Upper lobe of left lung (tissue), 6 donors: ENCODE measurements around the gene EFNA5. TPM values are rescaled to one million over a fixed set of nuclear protein-coding genes. Genes with fewer than 3 reads are reported as not detected.

Experiments used
- ATAC-seq, 2 donors: fragments of 200-7000 bp; cut with Tn5 transposase; one replicate each; pipeline ENCODE4 v1.9.1; 2022; ENCODE audit warnings: mild to moderate bottlenecking in 2 of 2, moderate library complexity in 2 of 2; ENCODE audit not compliant: low FRiP score in 2 of 2
- DNase-seq, 2 donors: peaks; one replicate each; pipeline ENCODE4 v3.0.0-alpha.2; 2019 to 2020
- H3K27ac ChIP-seq, 4 donors: fragments of 200-600 bp; sonication (generic); one replicate each; pipeline ENCODE4 v1.5.1; 2016 to 2019
- H3K27me3 ChIP-seq, 4 donors: fragments of 200-600 bp; sonication (generic); one replicate each; pipeline ENCODE4 v1.5.1; 2017 to 2019
- H3K36me3 ChIP-seq, 4 donors: fragments of 200-600 bp; sonication (generic); one replicate each; pipeline ENCODE4 v1.5.1; 2016 to 2019
- H3K4me1 ChIP-seq, 4 donors: fragments of 200-600 bp; sonication (generic); one replicate each; pipeline ENCODE4 v1.5.1; 2018 to 2019
- H3K4me3 ChIP-seq, 4 donors: fragments of 200-600 bp; sonication (generic); one replicate each; pipeline ENCODE4 v1.5.1; 2017 to 2019; ENCODE audit warnings: mild to moderate bottlenecking in 2 of 4, moderate library complexity in 1 of 4
- H3K9me3 ChIP-seq, 4 donors: fragments of 200-600 bp; sonication (generic); one replicate each; pipeline ENCODE4 v1.5.1; 2018 to 2019
- EP300 ChIP-seq, 4 donors: sonication (generic); formaldehyde crosslinking; IDR thresholded peaks; one replicate each; pipeline ENCODE4 v1.5.1; 2017; ENCODE audit warnings: antibody characterized with exemption in 4 of 4, control low read depth in 2 of 4
- POLR2A ChIP-seq, 4 donors: fragments of 450-650 bp; IDR thresholded peaks; one replicate each; pipeline ENCODE4 v1.5.1; 2016 to 2017; ENCODE audit warnings: antibody characterized with exemption in 4 of 4, mild to moderate bottlenecking in 2 of 4
- POLR2AphosphoS5 ChIP-seq, 2 donors: sonication (generic); formaldehyde crosslinking; IDR thresholded peaks; one replicate each; pipeline ENCODE4 v1.5.1; 2017; ENCODE audit warnings: antibody characterized with exemption in 2 of 2
- WGBS, 2 donors: methylation state at CpG; one replicate each; pipeline ENCODE4 v1.1.5; 2017 to 2018; 5-methylcytosine and 5-hydroxymethylcytosine counted together
- total RNA-seq, 6 donors: library from RNA; depleted of rRNA in 4 of 6; stranded (reverse); fragments of >200 nt in 4 of 6; gene quantifications; one replicate each; pipeline versions ENCODE4 v1.1.0 to v1.2.1, GENCODE V29; 2016 to 2021
- TF ChIP-seq, protein P1 (sequence below), 6 experiments: fragments of 450-650 bp in 4 of 6; fragments of 200-600 bp in 2 of 6; sonication (generic) in 2 of 6; IDR thresholded peaks; one replicate each; pipeline ENCODE4 v1.5.1; 2016 to 2019; ENCODE audit warnings: antibody characterized with exemption in 6 of 6
- donor health status: DM: no; HTN: no; CAD: no; lungs with moderate emphysema.
- donor health status: DM: no; HTN: yes; CAD: no; lungs with severe emphysema.

The EFNA5 gene
- total RNA-seq, 6 donors from 2014 or later = 4.1 to 41.9 (median 7.3) TPM

DNA sequence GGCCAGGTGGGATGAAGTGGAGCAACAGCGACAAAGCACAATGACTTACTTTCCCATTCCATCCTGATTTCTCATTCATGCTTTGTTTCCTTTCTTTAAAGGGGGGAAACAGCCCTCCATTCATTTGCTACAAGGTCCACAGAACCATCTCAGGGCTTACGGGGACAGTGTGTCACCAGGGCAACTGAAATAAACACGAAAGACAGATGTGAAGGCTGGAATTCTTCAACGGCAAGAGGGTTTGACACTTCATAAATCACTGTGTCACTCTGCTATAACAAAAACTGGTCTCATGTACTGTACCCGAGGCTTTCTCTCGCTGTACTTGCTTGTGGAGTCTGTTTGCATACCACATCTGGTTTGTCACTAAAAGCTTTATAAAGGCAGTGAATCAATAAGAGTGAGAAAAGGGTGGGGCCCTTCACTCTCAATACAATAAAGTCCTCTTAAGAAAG lies 150.8 kb downstream of the EFNA5 start:
- DNase-seq = no peak
- WGBS, 2 donors = 29 to 37% methylated on average over 5 to 6 of the region's 6 CpGs

DNA sequence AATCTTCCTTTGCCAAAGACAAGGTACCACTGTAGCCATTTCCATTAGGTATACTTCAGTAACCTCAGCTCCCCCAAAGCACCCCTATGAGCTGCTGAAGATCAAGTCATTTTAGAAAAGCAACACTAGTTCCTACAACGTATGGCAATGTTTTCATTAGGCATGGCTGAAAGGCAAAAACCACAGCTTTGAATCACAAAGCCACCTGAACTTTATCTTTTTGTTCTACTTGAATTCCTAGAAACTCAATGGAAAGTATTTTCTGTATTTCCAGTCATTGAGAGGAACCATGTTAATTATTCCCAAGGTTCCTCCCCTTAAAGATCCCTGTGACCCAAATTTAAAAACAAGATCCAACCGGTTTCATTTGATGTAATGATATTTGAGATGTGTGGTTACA lies 152.1 kb downstream of the EFNA5 start:
- ATAC-seq (no peak), DNase-seq (no peak)
- Histone ChIP-seq H3K27me3 (no peaks in the 10 kb centered on the region), H3K36me3 (no peaks in the 10 kb centered on the region), H3K4me1 (no peaks in the 10 kb centered on the region), H3K27ac (no peak overlapping the region), H3K9me3 (no peaks in the 10 kb centered on the region), H3K4me3 (no peak overlapping the region)
- no peak for TF ChIP-seq POLR2AphosphoS5 (IDR thresholded peaks at IDR 0.05)
- TF ChIP-seq POLR2A (IDR thresholded peaks at IDR 0.05) = no peak
- TF ChIP-seq EP300 (IDR thresholded peaks at IDR 0.05) = no peak
- TF ChIP-seq, protein P1, sequence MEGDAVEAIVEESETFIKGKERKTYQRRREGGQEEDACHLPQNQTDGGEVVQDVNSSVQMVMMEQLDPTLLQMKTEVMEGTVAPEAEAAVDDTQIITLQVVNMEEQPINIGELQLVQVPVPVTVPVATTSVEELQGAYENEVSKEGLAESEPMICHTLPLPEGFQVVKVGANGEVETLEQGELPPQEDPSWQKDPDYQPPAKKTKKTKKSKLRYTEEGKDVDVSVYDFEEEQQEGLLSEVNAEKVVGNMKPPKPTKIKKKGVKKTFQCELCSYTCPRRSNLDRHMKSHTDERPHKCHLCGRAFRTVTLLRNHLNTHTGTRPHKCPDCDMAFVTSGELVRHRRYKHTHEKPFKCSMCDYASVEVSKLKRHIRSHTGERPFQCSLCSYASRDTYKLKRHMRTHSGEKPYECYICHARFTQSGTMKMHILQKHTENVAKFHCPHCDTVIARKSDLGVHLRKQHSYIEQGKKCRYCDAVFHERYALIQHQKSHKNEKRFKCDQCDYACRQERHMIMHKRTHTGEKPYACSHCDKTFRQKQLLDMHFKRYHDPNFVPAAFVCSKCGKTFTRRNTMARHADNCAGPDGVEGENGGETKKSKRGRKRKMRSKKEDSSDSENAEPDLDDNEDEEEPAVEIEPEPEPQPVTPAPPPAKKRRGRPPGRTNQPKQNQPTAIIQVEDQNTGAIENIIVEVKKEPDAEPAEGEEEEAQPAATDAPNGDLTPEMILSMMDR (IDR thresholded peaks at IDR 0.05) = no peak
- WGBS, 2 donors = 64 to 74% methylated on average over 2 of the region's 2 CpGs

More for the DNA sequence above, 150.8 kb downstream of the EFNA5 start:
- Histone ChIP-seq H3K9me3 (no peaks in the 10 kb centered on the region), H3K4me3 (no peak overlapping the region), H3K36me3 (no peaks in the 10 kb centered on the region), H3K4me1 (no peaks in the 10 kb centered on the region), H3K27ac (no peak overlapping the region), H3K27me3 (no peaks in the 10 kb centered on the region)
- no peak for ATAC-seq
- TF ChIP-seq POLR2A (IDR thresholded peaks at IDR 0.05) = no peak
- TF ChIP-seq, protein P1 (IDR thresholded peaks at IDR 0.05) = no peak
- TF ChIP-seq POLR2AphosphoS5 (IDR thresholded peaks at IDR 0.05) = no peak
- no peak for TF ChIP-seq EP300 (IDR thresholded peaks at IDR 0.05)

DNA sequence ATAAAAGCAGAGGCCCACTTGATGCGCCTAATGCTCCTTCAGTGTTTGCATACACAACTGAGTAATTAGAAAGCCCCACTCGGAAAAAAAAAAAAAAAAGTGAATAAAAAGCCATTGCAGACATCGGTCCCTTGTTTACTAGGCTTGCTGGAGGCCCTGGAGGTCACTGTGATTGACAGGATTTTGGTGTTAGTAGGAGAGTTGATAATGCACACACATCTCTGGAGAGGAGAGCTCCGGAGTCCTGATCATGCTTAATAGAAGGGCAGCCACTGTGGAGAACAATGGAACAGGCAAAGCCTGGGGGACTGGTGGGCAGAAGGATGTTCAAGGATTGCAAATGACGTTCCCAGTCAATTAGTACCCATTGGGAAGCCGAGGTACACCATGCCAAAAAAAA lies 152.5 kb downstream of the EFNA5 start:
- Histone ChIP-seq H3K27me3 (no peaks in the 10 kb centered on the region), H3K9me3 (no peaks in the 10 kb centered on the region), H3K4me3 (no peak overlapping the region), H3K27ac (no peak overlapping the region), H3K36me3 (no peaks in the 10 kb centered on the region), H3K4me1 (no peaks in the 10 kb centered on the region)
- TF ChIP-seq POLR2AphosphoS5 (IDR thresholded peaks at IDR 0.05) = no peak
- TF ChIP-seq EP300 (IDR thresholded peaks at IDR 0.05) = no peak
- no peak for TF ChIP-seq POLR2A (IDR thresholded peaks at IDR 0.05)
- TF ChIP-seq, protein P1 (IDR thresholded peaks at IDR 0.05) = no peak
- ATAC-seq = no peak
- 68 to 76% methylated on average over 6 of the region's 6 CpGs for WGBS, 2 donors
- DNase-seq = no peak

DNA sequence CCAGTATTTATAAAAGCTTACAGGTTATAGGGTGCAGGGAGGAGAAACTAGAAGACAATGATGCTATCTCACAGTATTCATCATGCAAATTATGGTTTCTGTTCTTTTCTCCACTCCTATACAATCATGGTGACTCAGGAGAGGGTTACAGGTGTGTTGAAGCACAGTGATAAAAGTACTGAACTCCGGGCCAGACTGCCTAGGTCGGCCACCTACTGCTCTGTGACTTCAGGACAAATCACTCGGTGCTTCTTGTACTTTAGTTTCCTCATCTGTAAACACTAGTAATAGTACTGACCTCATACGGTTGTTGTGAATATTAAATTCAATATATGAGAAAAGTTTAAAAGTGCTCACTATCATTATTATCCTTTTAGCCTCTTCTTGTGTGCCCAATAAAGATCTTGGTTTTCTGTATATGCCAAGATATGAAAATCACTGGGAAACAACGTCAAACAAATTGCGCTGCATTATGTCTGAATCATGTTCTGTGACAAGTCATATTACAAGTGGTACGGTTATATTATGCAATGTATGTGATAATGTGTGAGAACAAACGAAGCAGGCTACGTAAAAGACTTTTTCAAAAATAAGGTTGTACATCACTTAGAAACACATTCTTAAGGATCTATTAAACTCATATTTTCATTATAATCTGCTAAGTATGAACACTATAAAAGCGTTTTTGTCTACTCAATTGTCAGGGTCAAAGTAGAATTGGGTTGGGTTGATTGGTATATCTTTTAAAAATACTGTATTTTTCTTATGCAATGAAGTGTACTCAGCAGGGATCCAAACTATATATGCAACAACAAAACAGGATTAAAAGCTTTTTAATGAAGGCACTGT lies 153.3 kb downstream of the EFNA5 start:
- no peak for DNase-seq

More for the DNA sequence above, 153.3 kb downstream of the EFNA5 start:
- Histone ChIP-seq H3K9me3 (no peaks in the 10 kb centered on the region), H3K4me1 (no peaks in the 10 kb centered on the region), H3K36me3 (no peaks in the 10 kb centered on the region), H3K4me3 (no peak overlapping the region), H3K27ac (no peak overlapping the region), H3K27me3 (no peaks in the 10 kb centered on the region)
- 90 to 93% methylated on average over 10 of the region's 10 CpGs for WGBS, 2 donors
- TF ChIP-seq EP300 (IDR thresholded peaks at IDR 0.05) (no peak), POLR2AphosphoS5 (IDR thresholded peaks at IDR 0.05) (no peak), POLR2A (IDR thresholded peaks at IDR 0.05) (no peak)
- TF ChIP-seq, protein P1 (IDR thresholded peaks at IDR 0.05) = no peak
- no peak for ATAC-seq
